ENCODE measurements around the gene KY.

Gene KY

DNA sequence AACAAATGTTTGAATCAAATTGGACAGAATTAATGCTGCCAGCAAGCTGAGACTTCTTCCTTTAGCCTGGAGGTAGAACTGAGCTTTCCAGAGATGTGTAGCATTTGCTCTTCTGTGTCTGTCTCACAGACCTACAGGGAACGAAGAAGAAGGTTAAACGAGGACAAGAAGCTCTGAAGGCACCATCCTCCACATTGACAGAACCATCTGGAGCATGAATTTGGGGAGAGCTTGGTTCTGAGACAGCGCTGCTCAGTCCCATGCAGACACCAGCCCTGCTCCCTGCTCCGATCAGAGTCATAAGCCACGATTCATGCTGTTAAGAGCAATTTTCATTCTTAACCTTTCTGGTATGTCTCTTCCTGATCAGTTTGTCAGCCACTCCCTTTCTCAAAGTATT lies 7.7 kb upstream of the KY start:
- no peak for ATAC-seq
- TF ChIP-seq ZNF8 (CRISPR knock-in tag; IDR thresholded peaks at IDR 0.05) (no peak), PPARA (CRISPR knock-in tag; IDR thresholded peaks at IDR 0.05; ENCODE audit: borderline replicate concordance) (no peak), TCF4 (CRISPR knock-in tag; IDR thresholded peaks at IDR 0.05; ENCODE audit: borderline replicate concordance) (no peak), ZFP30 (CRISPR knock-in tag; IDR thresholded peaks at IDR 0.05) (no peak)
- TF ChIP-seq, protein P1, sequence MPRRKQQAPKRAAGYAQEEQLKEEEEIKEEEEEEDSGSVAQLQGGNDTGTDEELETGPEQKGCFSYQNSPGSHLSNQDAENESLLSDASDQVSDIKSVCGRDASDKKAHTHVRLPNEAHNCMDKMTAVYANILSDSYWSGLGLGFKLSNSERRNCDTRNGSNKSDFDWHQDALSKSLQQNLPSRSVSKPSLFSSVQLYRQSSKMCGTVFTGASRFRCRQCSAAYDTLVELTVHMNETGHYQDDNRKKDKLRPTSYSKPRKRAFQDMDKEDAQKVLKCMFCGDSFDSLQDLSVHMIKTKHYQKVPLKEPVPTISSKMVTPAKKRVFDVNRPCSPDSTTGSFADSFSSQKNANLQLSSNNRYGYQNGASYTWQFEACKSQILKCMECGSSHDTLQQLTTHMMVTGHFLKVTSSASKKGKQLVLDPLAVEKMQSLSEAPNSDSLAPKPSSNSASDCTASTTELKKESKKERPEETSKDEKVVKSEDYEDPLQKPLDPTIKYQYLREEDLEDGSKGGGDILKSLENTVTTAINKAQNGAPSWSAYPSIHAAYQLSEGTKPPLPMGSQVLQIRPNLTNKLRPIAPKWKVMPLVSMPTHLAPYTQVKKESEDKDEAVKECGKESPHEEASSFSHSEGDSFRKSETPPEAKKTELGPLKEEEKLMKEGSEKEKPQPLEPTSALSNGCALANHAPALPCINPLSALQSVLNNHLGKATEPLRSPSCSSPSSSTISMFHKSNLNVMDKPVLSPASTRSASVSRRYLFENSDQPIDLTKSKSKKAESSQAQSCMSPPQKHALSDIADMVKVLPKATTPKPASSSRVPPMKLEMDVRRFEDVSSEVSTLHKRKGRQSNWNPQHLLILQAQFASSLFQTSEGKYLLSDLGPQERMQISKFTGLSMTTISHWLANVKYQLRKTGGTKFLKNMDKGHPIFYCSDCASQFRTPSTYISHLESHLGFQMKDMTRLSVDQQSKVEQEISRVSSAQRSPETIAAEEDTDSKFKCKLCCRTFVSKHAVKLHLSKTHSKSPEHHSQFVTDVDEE (CRISPR knock-in tag; IDR thresholded peaks at IDR 0.05): no peak

DNA sequence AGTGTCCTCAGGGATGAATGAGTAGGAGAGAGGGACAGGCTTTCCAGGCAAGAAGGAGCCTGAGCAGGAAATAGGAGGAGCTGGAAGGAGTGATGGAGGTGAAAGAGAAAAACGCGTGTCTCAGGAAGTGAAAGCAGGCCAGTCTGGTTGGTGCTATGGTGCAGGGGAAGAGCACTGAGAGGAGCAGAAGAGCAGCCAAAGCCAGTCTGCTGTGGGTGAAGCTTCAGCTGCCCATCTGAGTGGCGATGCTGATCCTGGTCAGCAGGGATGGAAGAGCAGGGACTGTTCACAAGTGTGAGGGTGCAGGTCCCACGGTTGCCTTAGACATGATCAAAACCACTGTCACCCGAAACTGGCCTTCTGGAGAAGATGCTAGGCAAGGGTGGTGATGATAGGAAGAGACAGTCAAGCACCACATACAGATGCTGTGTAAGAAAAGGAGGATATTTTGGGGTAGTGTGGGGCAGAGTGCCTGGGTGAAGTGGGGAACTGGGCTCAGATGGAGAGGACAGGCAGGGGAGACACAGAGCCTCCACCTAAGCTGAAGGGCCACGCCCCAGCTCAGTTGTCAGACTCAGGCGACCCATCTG lies 5.5 kb upstream of the KY start:
- ATAC-seq: no peak
- TF ChIP-seq, protein P2, sequence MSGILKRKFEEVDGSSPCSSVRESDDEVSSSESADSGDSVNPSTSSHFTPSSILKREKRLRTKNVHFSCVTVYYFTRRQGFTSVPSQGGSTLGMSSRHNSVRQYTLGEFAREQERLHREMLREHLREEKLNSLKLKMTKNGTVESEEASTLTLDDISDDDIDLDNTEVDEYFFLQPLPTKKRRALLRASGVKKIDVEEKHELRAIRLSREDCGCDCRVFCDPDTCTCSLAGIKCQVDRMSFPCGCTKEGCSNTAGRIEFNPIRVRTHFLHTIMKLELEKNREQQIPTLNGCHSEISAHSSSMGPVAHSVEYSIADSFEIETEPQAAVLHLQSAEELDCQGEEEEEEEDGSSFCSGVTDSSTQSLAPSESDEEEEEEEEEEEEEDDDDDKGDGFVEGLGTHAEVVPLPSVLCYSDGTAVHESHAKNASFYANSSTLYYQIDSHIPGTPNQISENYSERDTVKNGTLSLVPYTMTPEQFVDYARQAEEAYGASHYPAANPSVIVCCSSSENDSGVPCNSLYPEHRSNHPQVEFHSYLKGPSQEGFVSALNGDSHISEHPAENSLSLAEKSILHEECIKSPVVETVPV (CRISPR knock-in tag; IDR thresholded peaks at IDR 0.05): no peak
- no peak for TF ChIP-seq ZNF8 (CRISPR knock-in tag; IDR thresholded peaks at IDR 0.05)

DNA sequence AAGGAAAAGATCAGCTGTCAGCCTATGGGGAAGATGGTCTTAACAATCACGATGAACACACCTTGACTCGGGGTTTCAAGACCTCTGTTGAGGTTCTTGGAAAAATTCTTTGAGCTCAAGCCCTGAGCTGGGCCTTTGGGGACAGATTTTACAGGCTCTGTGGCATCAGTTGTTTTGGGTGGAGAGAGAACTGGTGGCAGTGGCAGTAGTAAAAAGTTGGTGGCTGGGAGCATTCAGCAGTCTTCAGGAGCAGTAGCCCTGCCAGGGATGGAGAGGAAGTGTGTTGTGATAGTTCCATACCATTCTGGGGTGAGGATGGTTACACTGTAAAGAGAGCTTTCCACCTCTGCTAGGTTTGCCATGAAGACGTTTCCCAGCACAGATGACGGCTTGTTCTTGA lies 4.9 kb upstream of the KY start:
- no peak for ATAC-seq
- TF ChIP-seq ARNTL (CRISPR knock-in tag; IDR thresholded peaks at IDR 0.05; ENCODE audit: borderline replicate concordance, low read depth): no peak
- TF ChIP-seq, protein P3, sequence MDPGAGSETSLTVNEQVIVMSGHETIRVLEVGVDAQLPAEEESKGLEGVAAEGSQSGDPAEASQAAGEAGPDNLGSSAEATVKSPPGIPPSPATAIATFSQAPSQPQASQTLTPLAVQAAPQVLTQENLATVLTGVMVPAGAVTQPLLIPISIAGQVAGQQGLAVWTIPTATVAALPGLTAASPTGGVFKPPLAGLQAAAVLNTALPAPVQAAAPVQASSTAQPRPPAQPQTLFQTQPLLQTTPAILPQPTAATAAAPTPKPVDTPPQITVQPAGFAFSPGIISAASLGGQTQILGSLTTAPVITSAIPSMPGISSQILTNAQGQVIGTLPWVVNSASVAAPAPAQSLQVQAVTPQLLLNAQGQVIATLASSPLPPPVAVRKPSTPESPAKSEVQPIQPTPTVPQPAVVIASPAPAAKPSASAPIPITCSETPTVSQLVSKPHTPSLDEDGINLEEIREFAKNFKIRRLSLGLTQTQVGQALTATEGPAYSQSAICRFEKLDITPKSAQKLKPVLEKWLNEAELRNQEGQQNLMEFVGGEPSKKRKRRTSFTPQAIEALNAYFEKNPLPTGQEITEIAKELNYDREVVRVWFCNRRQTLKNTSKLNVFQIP (CRISPR knock-in tag; IDR thresholded peaks at IDR 0.05; ENCODE audit: borderline replicate concordance, low read depth): no peak
- no peak for TF ChIP-seq TOX (CRISPR knock-in tag; IDR thresholded peaks at IDR 0.05; ENCODE audit: borderline replicate concordance)
- no peak for TF ChIP-seq ZFP3 (CRISPR knock-in tag; IDR thresholded peaks at IDR 0.05)
- no peak for TF ChIP-seq ESRRG (CRISPR knock-in tag; IDR thresholded peaks at IDR 0.05)
- TF ChIP-seq ZNF565 (CRISPR knock-in tag; conservative IDR thresholded peaks at IDR 0.05; ENCODE audit: low read depth): no peak
- TF ChIP-seq BACH2 (CRISPR knock-in tag; IDR thresholded peaks at IDR 0.05; ENCODE audit: borderline replicate concordance): no peak
- no peak for TF ChIP-seq PPARA (CRISPR knock-in tag; IDR thresholded peaks at IDR 0.05; ENCODE audit: borderline replicate concordance)
- no peak for TF ChIP-seq SNAI2 (CRISPR knock-in tag; IDR thresholded peaks at IDR 0.05)
- no peak for TF ChIP-seq ISL1 (CRISPR knock-in tag; IDR thresholded peaks at IDR 0.05)
- TF ChIP-seq ZC3H10 (CRISPR knock-in tag; IDR thresholded peaks at IDR 0.05): no peak
- TF ChIP-seq ZNF70 (CRISPR knock-in tag; IDR thresholded peaks at IDR 0.05): no peak
- TF ChIP-seq GLIS3 (CRISPR knock-in tag; IDR thresholded peaks at IDR 0.05): no peak
- no peak for TF ChIP-seq ZNF8 (CRISPR knock-in tag; IDR thresholded peaks at IDR 0.05)
- TF ChIP-seq, protein P4, sequence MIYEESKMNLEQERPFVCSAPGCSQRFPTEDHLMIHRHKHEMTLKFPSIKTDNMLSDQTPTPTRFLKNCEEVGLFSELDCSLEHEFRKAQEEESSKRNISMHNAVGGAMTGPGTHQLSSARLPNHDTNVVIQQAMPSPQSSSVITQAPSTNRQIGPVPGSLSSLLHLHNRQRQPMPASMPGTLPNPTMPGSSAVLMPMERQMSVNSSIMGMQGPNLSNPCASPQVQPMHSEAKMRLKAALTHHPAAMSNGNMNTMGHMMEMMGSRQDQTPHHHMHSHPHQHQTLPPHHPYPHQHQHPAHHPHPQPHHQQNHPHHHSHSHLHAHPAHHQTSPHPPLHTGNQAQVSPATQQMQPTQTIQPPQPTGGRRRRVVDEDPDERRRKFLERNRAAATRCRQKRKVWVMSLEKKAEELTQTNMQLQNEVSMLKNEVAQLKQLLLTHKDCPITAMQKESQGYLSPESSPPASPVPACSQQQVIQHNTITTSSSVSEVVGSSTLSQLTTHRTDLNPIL (CRISPR knock-in tag; IDR thresholded peaks at IDR 0.05; ENCODE audit: low read depth): no peak
- TF ChIP-seq, protein P2 (CRISPR knock-in tag; IDR thresholded peaks at IDR 0.05): no peak
- no peak for TF ChIP-seq CSDC2 (CRISPR knock-in tag; IDR thresholded peaks at IDR 0.05)
- no peak for TF ChIP-seq TCF4 (CRISPR knock-in tag; IDR thresholded peaks at IDR 0.05; ENCODE audit: borderline replicate concordance)
- TF ChIP-seq, protein P1 (CRISPR knock-in tag; IDR thresholded peaks at IDR 0.05): no peak
- no peak for TF ChIP-seq ZFP30 (CRISPR knock-in tag; IDR thresholded peaks at IDR 0.05)

All from SK-N-SH treated with all-trans-retinoic acid at 6 μM for 48 hours (cell line).